Liver (tissue), 9 donors: Measurements from ENCODE around the gene PAPPA2. TPM values are rescaled to one million over a fixed set of nuclear protein-coding genes. Genes with fewer than 3 reads are reported as not detected.

Source experiments
- DNase-seq: peaks from one replicate; pipeline ENCODE4 v3.0.0-alpha.2; 2017; ENCODE audit warnings: low spot score
- H3K27ac ChIP-seq, 2 donors: one replicate each; pipeline ENCODE4 v1.7.0; 2013; ENCODE audit warnings: inconsistent platforms in 2 of 2, low read length in 2 of 2, control low read depth in 1 of 2, low read depth in 1 of 2, mild to moderate bottlenecking in 1 of 2
- H3K27me3 ChIP-seq, 4 donors: one replicate each; pipeline versions ENCODE4 v1.6.1 to v1.7.0; 2013; ENCODE audit warnings: low read length in 3 of 4, inconsistent platforms in 1 of 4, mild to moderate bottlenecking in 1 of 4, moderate library complexity in 1 of 4; ENCODE audit not compliant: control insufficient read depth in 4 of 4, insufficient read depth in 4 of 4
- H3K36me3 ChIP-seq, 4 donors: one replicate each; pipeline versions ENCODE4 v1.6.1 to v1.7.0; 2013; ENCODE audit warnings: low read length in 3 of 4, mild to moderate bottlenecking in 3 of 4, low read depth in 1 of 4, moderate library complexity in 1 of 4; ENCODE audit not compliant: control insufficient read depth in 4 of 4, insufficient read depth in 3 of 4
- H3K4me1 ChIP-seq, 4 donors: one replicate each; pipeline versions ENCODE4 v1.6.1 to v1.7.0; 2013; ENCODE audit warnings: low read length in 3 of 4, mild to moderate bottlenecking in 3 of 4, moderate library complexity in 1 of 4; ENCODE audit not compliant: control insufficient read depth in 4 of 4, insufficient read depth in 4 of 4
- H3K4me3 ChIP-seq, 3 donors: one replicate each; pipeline versions ENCODE4 v1.6.1 to v1.7.0; 2013; ENCODE audit warnings: low read length in 3 of 3, control low read depth in 1 of 3, low read depth in 1 of 3, mild to moderate bottlenecking in 1 of 3
- H3K9ac ChIP-seq, 2 donors: one replicate each; pipeline ENCODE4 v1.7.0; 2013; ENCODE audit warnings: low read length in 2 of 2, mild to moderate bottlenecking in 2 of 2, moderate library complexity in 2 of 2, control low read depth in 1 of 2, low read depth in 1 of 2
- H3K9me3 ChIP-seq, 4 donors: one replicate each; pipeline versions ENCODE4 v1.6.1 to v1.7.0; 2013; ENCODE audit warnings: low read length in 3 of 4; ENCODE audit not compliant: control insufficient read depth in 4 of 4
- FOXA1 ChIP-seq: IDR thresholded peaks from 2 replicates; pipeline ENCODE4 v1.6.1; 2016; ENCODE audit warnings: antibody characterized with exemption
- GABPA ChIP-seq, 2 donors: IDR thresholded peaks in 1 of 2; conservative IDR thresholded peaks in 1 of 2; 2 replicates each; pipeline ENCODE4 v1.6.1; 2016; ENCODE audit warnings: antibody characterized with exemption in 2 of 2, mild to moderate bottlenecking in 1 of 2, moderate library complexity in 1 of 2
- HNF4A ChIP-seq, 2 donors: conservative IDR thresholded peaks; 2 replicates each; pipeline ENCODE4 v1.6.1; 2016; ENCODE audit warnings: antibody characterized with exemption in 2 of 2, mild to moderate bottlenecking in 2 of 2
- NR2F2 ChIP-seq: IDR thresholded peaks from 2 replicates; pipeline ENCODE4 v1.6.1; 2016; ENCODE audit warnings: antibody characterized with exemption
- RAD21 ChIP-seq, 2 donors: IDR thresholded peaks; 2 replicates each; pipeline ENCODE4 v1.6.1; 2016; ENCODE audit warnings: antibody characterized with exemption in 2 of 2, mild to moderate bottlenecking in 2 of 2
- RXRA ChIP-seq, 2 donors: IDR thresholded peaks; 2 replicates each; pipeline ENCODE4 v1.6.1; 2017 to 2018; ENCODE audit warnings: antibody characterized with exemption in 2 of 2, mild to moderate bottlenecking in 1 of 2
- SP1 ChIP-seq: IDR thresholded peaks from 2 replicates; pipeline ENCODE4 v1.6.1; 2018; ENCODE audit warnings: antibody characterized with exemption, mild to moderate bottlenecking
- TAF1 ChIP-seq: conservative IDR thresholded peaks from 2 replicates; pipeline ENCODE4 v1.6.1; 2016; ENCODE audit warnings: antibody characterized with exemption, mild to moderate bottlenecking
- YY1 ChIP-seq: IDR thresholded peaks from 2 replicates; pipeline ENCODE4 v1.6.1; 2016; ENCODE audit warnings: antibody characterized with exemption, mild to moderate bottlenecking
- WGBS: extraction: QIAGEN DNeasy Blood & Tissue Kit; methylation state at CpG from one replicate; pipeline ENCODE4 v1.1.7; 2013; 5-methylcytosine and 5-hydroxymethylcytosine counted together
- polyA plus RNA-seq, 2 donors: library from polyadenylated mRNA; stranded (reverse) in 1 of 2; unstranded in 1 of 2; fragments of 200-250 nt in 1 of 2; fragments of >200 nt in 1 of 2; fragmentation: Nextera tagmentation in 1 of 2; extraction: Ambion mirVana in 1 of 2; gene quantifications; one replicate each; pipeline versions ENCODE4 v1.2.1 to v1.2.3, GENCODE V29; 2013 to 2015
- total RNA-seq, 2 donors: library from RNA; depleted of rRNA; stranded (reverse); fragments of >200 nt; gene quantifications; one replicate each; pipeline ENCODE4 v1.2.3, GENCODE V29; 2014
- TF ChIP-seq, protein P1 (sequence below): IDR thresholded peaks from 2 replicates; pipeline ENCODE4 v1.6.1; 2016; ENCODE audit warnings: antibody characterized with exemption
- TF ChIP-seq, protein P2 (sequence below): IDR thresholded peaks from 2 replicates; pipeline ENCODE4 v1.6.1; 2016; ENCODE audit warnings: antibody characterized with exemption, mild to moderate bottlenecking
- TF ChIP-seq, protein P3 (sequence below): IDR thresholded peaks from 2 replicates; pipeline ENCODE4 v1.6.1; 2016; ENCODE audit warnings: antibody characterized with exemption
- TF ChIP-seq, protein P4 (sequence below): fragments of 150-350 bp; IDR thresholded peaks from 2 replicates; pipeline ENCODE4 v1.5.1; 2017; ENCODE audit warnings: improper control_type of control experiment, low read depth, low read length; ENCODE audit not compliant: missing input control
- donor health status: healthy.
- donor health status: healthy.
- donor health status: healthy.
- donor health status: healthy.
- donor health status: healthy.

PAPPA2 gene
- total and polyA plus RNA-seq, 4 donors: 0.19 to 27.2 (median 13.4) TPM

DNA sequence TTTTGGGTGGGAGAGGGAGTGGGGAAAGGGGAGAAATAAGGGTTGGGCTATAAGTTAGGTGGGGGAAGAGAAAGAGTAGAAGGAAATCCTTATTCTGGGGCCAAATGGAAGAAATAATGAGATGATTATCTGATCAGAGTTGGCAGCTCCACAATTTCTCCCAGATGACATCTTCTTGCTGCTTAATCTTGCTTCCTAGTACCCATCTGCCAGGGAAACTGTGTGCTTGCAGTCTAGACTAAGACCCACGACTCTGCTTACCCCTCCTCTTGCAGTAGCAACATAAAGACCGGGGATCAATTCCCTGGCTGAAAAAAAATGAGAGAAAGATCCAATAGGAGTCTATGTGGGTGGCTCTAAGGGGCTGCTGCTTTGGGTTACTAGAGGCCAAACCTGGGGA, 95.6 kb downstream of the PAPPA2 start:
- TF ChIP-seq SP1 (no peak), NR2F2 (no peak), GABPA (IDR thresholded peaks at IDR 0.05 in 1 of 2, conservative IDR thresholded peaks at IDR 0.05 in 1 of 2) (no peak)
- Histone ChIP-seq H3K4me3 (no peak overlapping the region), H3K27ac (peak overlapping the region in 1 of 2 donors; percentile 42), H3K27me3 (no peaks in the 10 kb centered on the region), H3K36me3 (no peaks in the 10 kb centered on the region), H3K9me3 (no peaks in the 10 kb centered on the region), H3K9ac (no peak overlapping the region), H3K4me1 (peaks cover 0 to 25% (median 12%) of the 10 kb centered on the region in 4 donors)
- no peak for DNase-seq
- WGBS: 64% methylated on average over 2 of the region's 2 CpGs

DNA sequence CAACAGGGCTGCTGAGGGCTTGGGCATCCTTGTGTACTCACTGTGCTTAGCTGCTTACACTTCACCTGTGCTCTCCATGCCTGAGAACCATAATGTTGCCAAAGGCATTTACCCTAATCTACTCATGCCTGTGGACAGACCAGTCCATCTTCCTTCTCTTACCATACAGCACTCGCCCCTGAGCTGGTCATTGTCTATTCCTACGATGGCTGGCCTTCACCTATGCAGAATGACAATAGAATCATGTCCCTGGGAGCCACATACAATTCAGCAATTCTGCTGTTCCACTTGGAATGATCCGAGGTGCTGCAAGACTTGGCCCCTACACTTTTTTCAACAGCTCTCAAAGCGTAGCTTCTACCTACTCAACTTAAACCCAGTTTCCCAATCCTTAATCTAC, 96.5 kb downstream of the PAPPA2 start:
- no peaks in the 10 kb centered on the region for H3K36me3 ChIP-seq
- H3K9ac ChIP-seq: no peak overlapping the region
- no peak overlapping the region for H3K4me3 ChIP-seq
- no peaks in the 10 kb centered on the region for H3K9me3 ChIP-seq
- peaks cover 0 to 25% (median 12%) of the 10 kb centered on the region in 4 donors for H3K4me1 ChIP-seq
- no peaks in the 10 kb centered on the region for H3K27me3 ChIP-seq
- no peak for TF ChIP-seq NR2F2
- TF ChIP-seq, protein P1, sequence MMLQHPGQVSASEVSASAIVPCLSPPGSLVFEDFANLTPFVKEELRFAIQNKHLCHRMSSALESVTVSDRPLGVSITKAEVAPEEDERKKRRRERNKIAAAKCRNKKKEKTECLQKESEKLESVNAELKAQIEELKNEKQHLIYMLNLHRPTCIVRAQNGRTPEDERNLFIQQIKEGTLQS: no peak
- no peak for TF ChIP-seq YY1
- TF ChIP-seq, protein P2, sequence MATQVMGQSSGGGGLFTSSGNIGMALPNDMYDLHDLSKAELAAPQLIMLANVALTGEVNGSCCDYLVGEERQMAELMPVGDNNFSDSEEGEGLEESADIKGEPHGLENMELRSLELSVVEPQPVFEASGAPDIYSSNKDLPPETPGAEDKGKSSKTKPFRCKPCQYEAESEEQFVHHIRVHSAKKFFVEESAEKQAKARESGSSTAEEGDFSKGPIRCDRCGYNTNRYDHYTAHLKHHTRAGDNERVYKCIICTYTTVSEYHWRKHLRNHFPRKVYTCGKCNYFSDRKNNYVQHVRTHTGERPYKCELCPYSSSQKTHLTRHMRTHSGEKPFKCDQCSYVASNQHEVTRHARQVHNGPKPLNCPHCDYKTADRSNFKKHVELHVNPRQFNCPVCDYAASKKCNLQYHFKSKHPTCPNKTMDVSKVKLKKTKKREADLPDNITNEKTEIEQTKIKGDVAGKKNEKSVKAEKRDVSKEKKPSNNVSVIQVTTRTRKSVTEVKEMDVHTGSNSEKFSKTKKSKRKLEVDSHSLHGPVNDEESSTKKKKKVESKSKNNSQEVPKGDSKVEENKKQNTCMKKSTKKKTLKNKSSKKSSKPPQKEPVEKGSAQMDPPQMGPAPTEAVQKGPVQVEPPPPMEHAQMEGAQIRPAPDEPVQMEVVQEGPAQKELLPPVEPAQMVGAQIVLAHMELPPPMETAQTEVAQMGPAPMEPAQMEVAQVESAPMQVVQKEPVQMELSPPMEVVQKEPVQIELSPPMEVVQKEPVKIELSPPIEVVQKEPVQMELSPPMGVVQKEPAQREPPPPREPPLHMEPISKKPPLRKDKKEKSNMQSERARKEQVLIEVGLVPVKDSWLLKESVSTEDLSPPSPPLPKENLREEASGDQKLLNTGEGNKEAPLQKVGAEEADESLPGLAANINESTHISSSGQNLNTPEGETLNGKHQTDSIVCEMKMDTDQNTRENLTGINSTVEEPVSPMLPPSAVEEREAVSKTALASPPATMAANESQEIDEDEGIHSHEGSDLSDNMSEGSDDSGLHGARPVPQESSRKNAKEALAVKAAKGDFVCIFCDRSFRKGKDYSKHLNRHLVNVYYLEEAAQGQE: no peak
- TF ChIP-seq, protein P3, sequence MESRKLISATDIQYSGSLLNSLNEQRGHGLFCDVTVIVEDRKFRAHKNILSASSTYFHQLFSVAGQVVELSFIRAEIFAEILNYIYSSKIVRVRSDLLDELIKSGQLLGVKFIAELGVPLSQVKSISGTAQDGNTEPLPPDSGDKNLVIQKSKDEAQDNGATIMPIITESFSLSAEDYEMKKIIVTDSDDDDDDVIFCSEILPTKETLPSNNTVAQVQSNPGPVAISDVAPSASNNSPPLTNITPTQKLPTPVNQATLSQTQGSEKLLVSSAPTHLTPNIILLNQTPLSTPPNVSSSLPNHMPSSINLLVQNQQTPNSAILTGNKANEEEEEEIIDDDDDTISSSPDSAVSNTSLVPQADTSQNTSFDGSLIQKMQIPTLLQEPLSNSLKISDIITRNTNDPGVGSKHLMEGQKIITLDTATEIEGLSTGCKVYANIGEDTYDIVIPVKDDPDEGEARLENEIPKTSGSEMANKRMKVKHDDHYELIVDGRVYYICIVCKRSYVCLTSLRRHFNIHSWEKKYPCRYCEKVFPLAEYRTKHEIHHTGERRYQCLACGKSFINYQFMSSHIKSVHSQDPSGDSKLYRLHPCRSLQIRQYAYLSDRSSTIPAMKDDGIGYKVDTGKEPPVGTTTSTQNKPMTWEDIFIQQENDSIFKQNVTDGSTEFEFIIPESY: no peak
- no peak for DNase-seq
- 53% methylated on average over 4 of the region's 4 CpGs for WGBS
- no peak overlapping the region for H3K27ac ChIP-seq

DNA sequence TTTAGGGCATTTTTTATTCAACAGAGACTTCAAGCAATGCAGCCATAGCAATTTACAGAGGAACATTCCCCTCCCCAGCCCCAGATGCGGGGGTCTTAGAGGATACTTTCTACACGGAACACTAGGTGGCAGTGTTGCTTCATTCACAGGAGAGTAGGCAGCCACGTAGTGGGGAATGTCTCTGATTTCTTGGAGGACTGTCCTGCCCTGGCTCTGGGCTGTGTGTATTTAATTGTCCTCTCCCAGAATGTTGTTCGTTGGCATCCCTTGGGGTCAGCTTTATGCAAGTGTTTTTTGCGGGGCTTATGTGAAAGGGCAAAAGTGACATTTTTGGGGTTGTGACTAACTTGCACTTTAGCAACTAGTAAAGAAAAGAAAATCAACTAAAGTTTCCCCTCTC, 96.9 kb downstream of the PAPPA2 start:
- H3K36me3 ChIP-seq: no peaks in the 10 kb centered on the region
- 3% methylated on average over 5 of the region's 5 CpGs for WGBS

More for the DNA sequence above, 96.9 kb downstream of the PAPPA2 start:
- H3K4me1 ChIP-seq: peaks cover 0 to 22% (median 12%) of the 10 kb centered on the region in 4 donors
- no peak for TF ChIP-seq TAF1
- TF ChIP-seq, protein P4, sequence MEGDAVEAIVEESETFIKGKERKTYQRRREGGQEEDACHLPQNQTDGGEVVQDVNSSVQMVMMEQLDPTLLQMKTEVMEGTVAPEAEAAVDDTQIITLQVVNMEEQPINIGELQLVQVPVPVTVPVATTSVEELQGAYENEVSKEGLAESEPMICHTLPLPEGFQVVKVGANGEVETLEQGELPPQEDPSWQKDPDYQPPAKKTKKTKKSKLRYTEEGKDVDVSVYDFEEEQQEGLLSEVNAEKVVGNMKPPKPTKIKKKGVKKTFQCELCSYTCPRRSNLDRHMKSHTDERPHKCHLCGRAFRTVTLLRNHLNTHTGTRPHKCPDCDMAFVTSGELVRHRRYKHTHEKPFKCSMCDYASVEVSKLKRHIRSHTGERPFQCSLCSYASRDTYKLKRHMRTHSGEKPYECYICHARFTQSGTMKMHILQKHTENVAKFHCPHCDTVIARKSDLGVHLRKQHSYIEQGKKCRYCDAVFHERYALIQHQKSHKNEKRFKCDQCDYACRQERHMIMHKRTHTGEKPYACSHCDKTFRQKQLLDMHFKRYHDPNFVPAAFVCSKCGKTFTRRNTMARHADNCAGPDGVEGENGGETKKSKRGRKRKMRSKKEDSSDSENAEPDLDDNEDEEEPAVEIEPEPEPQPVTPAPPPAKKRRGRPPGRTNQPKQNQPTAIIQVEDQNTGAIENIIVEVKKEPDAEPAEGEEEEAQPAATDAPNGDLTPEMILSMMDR: peak; percentile 76
- TF ChIP-seq FOXA1: no peak
- TF ChIP-seq, protein P3: no peak
- TF ChIP-seq, protein P2: no peak
- TF ChIP-seq RAD21 (IDR thresholded peaks at IDR 0.05): peak; percentile 97 to 99
- peak in 1 of 2 donors; percentile 29 for TF ChIP-seq RXRA (IDR thresholded peaks at IDR 0.05)
- no peak for TF ChIP-seq SP1
- peak; percentile 13 to 50 for TF ChIP-seq HNF4A (conservative IDR thresholded peaks at IDR 0.05)
- H3K9ac ChIP-seq: no peak overlapping the region
- H3K27ac ChIP-seq: no peak overlapping the region
- no peaks in the 10 kb centered on the region for H3K27me3 ChIP-seq
- DNase-seq: peak; percentile 38
- no peak overlapping the region for H3K4me3 ChIP-seq
- H3K9me3 ChIP-seq: no peaks in the 10 kb centered on the region
